GM15510 (cell line): Measurements from ENCODE around the gene PATJ.

ENCODE experiments used
- POLR2A ChIP-seq: IDR thresholded peaks from 3 replicates; pipeline ENCODE4 v1.6.1; 2011; ENCODE audit warnings: borderline replicate concordance; ENCODE audit not compliant: insufficient read length; ENCODE audit errors: extremely low read depth

The PATJ gene

GRCh38 chr1:61842863-61843514, 100.7 kb downstream of the PATJ start:
- TF ChIP-seq POLR2A = no peak

DNA sequence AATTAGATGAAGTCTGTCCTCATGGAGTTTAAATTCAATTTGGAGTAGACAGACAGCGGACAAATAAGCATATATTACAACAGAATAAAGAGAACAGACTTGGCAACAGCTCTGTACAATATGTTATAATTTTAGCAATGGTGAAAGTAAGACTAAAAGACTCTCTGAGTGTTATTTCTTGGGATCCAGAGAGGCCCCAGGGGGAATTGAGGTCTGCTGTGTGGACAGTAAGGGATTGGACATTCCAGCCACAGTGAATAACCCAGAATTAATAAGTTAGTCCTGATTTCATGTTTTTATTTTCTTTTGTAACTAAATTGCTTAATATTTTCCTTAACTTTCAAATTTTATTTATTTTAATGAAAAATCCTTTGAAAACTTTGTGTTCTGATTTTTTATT, 101.7 kb downstream of the PATJ start:
- TF ChIP-seq POLR2A = no peak

DNA sequence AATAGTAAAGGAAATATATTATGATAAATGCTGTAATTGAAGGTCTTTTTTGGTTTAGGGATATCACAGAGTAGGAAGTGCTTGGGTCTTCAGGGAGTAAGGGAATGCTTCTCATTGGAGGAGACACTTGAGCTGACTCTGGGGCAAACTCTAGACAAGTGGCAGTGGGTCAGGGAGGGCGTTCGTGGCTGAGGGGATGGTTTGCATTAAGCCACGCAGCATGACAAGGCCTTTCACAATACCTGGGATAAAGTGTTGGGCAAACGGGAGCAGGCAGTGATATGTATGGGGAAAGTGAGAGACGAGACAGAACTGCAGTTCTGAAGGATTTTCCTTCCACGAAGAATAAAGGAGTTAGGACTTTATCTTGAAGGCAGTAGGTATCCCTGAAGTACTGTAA, 109.0 kb downstream of the PATJ start:
- no peak for TF ChIP-seq POLR2A

GRCh38 chr1:61851849-61852669, 109.8 kb downstream of the PATJ start:
- no peak for TF ChIP-seq POLR2A

DNA sequence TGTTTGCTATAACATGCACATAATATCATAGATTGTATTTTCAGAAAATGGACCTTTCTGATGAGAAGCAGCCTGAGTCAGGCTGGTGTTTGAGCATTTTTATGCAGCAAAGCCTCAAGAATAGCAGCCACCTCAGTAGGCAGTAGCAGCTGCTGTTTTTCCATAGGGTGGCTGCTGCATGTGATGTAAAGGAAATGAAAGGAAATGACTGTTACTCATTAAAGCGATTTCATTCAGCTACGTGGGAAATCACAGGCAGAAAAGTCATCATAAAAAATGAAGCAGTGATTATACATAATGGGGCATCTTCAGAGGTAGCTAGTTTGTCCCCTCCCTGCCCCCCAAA, 110.4 kb downstream of the PATJ start:
- TF ChIP-seq POLR2A = no peak

DNA sequence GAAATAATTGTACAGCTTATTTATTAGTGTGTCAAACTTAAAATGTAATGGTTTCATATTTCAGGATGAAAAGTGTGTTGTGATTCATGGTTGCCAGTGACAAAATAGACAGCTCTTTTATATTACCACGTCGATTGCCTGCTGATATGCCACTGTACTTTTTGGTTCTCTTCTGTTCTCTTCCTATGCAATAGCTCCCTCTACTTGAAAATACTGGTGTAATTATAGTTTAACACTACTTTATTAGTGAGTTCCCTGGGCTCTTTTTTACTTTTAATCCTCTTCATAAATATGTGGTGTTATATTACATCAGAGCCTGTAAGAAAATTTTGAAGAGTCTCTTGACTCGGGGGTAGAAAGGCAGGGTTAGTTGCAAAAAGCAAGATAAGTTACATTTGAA, 111.3 kb downstream of the PATJ start:
- TF ChIP-seq POLR2A = no peak

GRCh38 chr1:61864489-61864888, 122.2 kb downstream of the PATJ start:
- TF ChIP-seq POLR2A = no peak

DNA sequence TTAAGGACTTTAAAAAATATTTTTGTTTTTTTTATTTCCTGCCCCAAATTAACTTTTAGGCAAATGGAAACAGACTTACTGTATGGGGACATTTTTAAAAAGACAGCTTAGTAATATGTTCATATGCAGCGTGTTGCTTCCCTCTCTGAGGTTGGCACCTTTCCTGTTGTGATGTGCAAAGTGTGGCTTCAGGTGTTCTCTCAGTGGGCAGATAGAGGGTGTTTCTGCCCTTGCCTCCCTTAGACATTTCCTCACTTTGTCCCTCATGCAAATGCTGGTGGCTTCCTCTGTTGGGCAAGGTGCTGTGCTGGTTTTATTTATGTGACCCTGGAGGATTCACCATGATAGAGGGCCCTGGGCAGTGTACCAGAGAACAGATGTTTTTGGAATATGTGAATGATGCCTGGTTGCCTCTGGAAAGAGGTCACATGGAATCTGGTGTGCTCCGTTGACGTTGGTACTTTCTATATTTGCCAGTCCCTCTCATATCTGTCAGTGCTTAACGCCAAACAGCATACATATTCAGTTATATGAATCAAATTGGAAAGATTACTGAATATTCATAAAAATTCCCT, 123.5 kb downstream of the PATJ start:
- no peak for TF ChIP-seq POLR2A

GRCh38 chr1:61869691-61870109, 127.4 kb downstream of the PATJ start:
- no peak for TF ChIP-seq POLR2A

DNA sequence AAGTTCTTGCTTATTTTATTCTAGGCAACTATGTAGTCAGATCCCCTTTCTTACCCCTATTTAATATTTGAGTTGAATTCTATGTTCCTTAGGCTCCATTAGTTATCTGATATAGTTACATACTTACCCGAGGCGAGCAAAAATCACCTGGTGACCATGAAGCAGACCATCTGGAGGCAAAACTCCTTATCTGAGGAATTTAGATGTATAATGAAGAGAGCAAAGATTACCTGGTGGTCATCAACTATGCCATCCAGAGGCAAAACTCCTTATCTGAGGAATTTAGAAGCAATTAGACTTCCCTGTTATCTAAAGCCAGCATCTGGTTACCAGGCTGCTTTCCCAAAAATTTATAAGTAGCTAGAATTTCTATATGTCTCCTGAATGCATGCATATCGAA, 129.9 kb downstream of the PATJ start:
- TF ChIP-seq POLR2A = no peak

- no peak for TF ChIP-seq POLR2A
Measured at GRCh38 chr1:61873581-61873980, 131.3 kb downstream of the PATJ start.

DNA sequence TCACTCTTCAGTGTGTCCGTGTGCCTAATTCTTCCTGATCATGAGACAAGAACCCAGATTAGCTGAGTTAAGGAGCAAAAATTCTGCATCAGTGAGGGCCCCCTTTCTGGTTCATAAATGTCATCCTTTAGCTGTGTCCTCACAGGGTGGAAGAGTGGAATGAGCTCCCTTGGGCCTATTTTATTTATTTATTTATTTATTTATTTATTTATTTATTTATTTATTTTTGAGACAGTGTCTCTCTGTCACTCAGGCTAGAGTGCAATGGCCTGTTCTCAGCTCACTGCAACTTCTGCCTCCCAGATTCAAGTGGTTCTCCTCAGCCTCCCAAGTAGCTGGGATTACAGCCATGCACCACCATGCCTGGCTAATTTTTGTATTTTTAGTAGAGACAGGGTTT, 131.7 kb downstream of the PATJ start:
- TF ChIP-seq POLR2A = no peak

GRCh38 chr1:61875198-61875597, 132.9 kb downstream of the PATJ start:
- no peak for TF ChIP-seq POLR2A

- TF ChIP-seq POLR2A = no peak
Measured at GRCh38 chr1:61887076-61887867, 145.0 kb downstream of the PATJ start.

DNA sequence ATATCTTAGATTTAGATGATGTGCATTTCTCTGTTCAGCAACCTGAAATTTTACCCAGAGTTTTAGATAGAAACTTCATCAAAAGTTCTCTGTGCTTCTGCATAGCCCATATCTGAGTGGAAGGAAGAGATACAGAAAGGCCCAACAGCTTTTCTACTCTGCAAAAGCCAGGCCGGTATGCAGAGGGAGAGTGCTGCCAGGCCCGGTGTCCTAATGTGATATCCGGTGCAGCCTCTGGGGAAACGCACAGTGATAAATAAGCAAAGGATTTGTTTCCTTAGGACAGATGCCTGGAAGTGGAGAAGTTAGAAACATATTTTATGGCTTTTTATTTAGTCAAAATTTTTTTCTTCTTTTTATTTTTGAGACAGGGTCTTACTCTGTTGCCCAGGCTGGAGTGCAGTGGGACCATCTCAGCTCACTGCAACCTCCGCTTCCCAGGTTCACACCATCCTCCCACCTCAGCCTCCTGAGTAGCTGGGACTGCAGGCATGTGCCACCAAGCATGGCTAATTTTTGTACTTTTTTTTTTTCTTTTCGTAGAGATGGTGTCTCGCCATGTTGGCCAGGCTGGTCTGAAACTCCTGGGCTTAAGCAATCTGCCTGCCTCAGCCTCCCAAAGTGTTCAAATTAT, 145.8 kb downstream of the PATJ start:
- TF ChIP-seq POLR2A = no peak

GRCh38 chr1:61888808-61889207, 146.5 kb downstream of the PATJ start:
- TF ChIP-seq POLR2A = no peak

DNA sequence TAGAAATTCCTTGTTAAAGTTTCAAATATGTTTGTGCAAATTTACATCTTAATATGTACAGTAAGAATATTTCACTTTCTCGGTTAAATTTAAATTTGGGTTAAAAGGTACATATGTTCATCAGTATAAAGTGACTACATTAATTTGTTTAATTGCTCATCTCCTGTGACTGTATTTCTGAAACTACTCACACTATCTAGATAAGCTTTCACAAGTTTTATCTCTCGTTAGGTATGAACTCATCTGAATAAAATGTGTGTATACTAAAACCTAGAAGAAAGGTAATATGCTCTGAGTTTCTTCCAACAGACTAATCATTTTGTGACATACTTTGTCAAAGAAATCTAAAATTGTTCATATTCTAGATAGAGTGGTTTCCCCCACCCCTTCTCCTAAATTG, 150.7 kb downstream of the PATJ start:
- TF ChIP-seq POLR2A = no peak
